ENCODE results near the gene CCNC.

The CCNC gene

DNA sequence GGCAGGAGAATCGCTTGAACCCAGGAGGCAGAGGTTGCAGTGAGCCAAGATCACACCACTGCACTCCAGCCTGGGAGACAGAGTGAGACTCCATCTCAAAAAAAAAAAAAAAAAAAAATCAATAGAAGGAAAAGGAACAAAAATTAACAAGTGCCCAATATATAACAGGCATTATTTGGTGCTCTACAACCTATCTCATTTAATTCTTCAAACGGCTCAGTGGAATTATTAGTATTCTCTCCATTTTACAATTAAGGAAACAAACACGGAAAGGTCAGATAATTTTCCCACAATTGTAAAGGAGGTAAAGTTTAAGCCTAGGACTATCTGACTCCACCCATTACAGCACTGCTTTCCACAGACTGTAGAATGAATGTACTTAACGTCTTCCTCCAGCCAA lies 19.8 kb downstream of the CCNC start:
- no peak for DNase-seq (ENCODE audit: low read depth in 2 of 2)

DNA sequence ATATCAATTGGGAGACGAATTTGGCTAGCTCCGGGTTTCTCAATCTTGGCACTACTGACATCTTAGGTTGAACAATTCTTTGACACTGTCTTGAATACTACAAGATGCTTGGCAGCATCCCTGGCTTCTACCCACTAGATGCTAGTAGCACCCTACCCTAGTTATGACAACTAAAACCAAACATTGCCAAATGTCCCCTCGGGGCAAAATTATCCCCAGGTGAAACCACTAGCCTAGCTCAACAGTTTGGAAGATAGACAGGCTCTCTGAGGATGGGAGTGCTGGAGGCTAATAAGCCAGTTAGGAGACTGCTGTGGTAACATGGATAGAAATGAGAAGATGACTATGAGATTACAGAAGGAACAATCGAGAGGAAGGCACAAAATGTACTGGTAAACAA lies 20.9 kb downstream of the CCNC start:
- no peak for DNase-seq (ENCODE audit: low read depth in 2 of 2)

DNA sequence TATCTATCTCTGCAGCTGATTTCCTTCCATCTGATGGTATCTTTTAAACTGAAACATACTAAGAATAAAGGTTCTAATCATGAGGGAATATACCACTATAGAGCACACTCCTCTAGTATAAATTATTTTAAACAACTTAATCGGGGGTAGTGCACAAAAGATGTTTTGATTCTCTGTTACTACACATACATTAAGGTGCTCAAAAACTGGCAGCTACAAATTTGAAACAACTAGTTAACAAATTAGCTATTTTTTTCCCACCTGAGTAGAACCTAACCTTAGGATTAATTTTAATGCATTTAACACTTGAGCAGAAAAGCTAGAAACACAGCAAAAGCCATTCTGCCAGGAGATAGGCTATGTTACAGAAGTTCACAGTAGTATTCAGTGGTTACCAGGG lies 23.0 kb downstream of the CCNC start:
- DNase-seq (ENCODE audit: low read depth in 2 of 2): no peak

DNA sequence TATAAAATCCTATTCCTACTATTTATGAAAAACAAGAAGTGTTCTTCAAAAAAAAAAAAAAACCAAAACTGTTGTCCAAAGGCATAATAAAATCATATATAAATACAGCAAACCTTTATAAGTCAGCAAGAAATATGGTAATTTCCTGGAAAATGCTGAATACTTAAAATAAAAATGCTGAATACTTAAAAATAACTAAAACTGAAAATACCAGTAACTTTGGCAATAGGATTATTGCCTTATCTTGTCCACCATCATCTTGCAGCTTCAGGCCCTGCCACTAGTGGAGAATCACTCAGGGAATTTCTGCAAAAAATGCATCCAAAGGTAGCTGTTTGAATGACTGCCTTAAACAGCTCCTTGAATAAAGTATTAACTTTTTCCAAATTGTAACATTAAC lies 24.5 kb downstream of the CCNC start:
- DNase-seq (ENCODE audit: low read depth in 2 of 2): no peak

DNA sequence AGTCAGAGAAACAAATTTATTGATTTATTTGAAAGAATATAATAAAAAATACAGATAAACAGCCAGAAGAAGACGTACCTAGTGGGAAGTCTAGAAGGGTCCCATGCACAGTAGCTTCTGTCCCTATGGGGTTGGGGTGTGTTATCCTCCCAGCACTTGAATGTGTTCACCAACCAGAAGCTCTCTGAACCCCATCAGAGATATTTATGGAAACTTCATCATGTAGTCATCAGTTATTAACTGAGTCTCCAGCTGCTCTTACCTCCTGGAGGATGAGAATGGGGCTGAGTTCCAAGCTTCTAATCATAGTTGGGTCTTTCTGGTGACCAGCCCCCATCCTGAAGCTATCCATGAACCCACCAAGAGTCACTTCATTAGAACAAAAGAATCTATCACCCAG lies 37.8 kb downstream of the CCNC start:
- no peak for DNase-seq (ENCODE audit: low read depth in 2 of 2)

DNA sequence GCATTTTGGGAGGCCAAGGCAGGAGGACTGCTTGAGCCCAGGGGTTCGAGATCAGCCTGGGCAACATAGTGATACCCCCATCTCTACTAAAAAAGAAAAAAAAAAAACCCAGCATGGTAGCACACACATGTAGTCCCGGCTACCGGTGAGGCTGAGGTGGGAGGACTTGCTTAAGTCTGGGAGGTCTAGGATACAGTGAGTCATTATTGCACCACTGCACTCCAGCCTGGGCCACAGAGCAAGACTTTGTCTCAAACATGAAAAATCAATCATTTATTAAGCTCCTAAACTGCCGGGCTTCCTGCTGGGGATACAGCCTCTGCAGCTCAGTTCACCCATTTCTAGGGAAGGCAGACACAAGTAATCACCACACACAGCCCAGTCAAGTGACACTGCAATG lies 45.9 kb downstream of the CCNC start:
- DNase-seq (ENCODE audit: low read depth in 2 of 2): no peak

DNA sequence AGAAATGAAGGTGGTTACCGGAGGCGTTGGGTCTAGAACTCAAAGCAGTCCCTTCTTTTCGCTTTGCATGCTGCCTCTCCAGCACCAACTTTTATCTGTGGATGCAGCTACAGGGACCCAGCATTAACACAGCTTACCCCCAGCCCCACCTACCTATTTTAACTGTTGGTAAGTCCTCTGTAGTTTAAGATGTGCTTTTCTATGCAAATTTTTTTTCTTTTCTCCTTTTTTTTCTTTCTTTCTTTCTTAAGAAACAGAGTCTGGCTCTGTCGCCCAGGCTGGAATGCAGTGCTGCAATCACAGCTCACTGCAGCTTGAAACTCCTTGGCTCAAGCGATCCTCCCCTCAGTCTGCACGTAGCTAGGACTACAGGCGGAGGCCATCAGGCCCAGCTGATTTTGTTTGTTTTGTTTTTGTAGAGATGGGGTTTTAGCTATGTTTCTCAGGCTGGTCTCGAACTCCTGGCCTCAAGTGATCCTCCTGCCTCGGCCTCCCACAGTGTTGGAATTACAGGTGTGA lies 46.8 kb downstream of the CCNC start:
- DNase-seq (ENCODE audit: low read depth in 2 of 2): no peak

DNA sequence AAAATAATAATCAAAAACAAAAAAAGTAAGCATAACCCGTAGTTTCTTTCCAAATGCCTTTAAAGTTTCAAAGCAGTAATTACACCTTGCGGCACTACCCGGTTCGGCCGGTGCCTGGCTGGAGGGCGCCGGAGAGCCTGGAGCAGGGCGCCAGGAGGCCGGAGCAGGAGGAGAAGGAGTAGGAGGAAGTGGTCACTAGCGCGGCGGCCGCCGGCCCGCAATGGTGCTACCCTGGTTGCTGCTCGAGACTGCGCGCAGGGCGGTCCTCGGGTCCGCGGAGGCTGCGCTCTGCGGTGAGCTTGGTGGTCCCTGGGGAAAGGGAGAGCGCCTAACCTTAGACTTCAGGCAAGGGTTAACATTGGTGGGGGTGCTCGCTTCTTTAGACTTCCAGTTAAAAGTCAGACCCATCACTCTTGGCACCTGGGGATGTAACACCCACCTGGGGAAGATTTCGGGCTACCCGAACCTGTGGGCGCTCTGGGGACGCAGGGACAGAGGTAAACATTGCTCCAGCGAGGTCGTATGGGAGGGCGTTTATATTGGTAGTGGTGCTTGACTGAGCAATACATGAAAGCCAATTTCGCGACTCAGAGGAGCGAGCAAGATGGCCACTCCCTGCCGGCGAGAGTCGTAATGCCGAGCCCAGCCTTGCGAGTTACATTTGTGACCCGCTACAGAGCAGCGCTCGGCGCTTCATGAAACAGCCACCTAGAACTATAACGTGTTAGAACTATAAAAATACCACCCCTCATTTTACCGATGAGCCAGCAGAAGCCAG lies 47.4 kb downstream of the CCNC start:
- DNase-seq (ENCODE audit: low read depth in 2 of 2): peak; percentile 52 to 76

DNA sequence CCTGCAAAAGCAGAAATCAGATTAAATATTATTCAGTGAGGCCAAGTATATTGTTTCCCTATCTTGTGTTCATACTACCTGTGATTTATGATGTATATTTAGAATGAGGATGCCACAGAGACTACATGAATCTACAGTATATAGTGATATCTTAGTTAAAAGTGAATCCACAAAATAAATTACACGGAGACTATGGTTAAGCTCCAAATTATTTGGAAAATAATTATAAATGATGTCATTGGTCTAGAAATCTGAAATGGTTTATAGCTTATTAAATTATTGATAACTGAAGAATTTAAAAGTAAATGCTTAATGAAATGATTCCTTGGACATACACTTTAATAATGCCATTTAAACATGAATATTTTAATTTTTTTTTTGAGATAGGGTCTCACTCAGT lies 49.0 kb downstream of the CCNC start:
- no peak for DNase-seq (ENCODE audit: low read depth in 2 of 2)

DNA sequence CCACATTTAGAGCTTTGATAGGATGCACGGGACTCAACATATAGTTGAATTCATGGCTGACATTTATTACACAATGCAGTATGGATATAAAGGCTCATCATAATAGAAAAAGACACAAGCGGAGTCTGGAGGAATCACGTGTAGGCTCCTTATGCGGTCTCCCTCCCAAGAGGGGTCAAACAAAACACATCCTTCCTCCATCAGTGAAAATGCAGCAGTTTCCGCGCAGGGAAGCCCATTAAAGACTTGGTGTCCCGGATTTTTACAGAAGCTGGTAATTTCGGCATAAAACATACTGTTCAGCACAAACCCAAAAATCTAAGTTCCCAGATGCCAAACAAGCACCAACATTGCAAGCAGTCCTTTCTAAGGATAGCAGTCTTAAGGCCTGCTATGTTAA lies 54.4 kb downstream of the CCNC start:
- DNase-seq (ENCODE audit: low read depth in 2 of 2): no peak

DNA sequence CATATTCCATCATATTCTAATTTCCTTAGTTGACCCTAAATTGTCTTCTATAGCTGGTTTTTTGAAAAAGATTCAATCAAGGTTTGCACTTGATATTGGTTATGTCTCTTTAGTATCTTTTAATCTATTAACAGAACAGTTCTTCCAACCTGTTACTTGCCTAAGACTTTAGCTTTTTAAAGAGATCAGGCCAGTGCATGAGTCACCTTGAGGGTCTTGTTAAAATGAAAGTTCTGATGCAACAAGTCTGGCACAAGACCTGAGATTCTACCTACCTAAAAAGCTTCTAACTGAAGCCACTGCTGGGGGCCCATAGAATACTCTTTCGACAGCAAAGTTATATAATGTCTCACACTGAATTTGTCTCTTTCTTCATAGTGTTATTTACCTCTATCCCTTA lies 56.4 kb downstream of the CCNC start:
- no peak for DNase-seq (ENCODE audit: low read depth in 2 of 2)

DNA sequence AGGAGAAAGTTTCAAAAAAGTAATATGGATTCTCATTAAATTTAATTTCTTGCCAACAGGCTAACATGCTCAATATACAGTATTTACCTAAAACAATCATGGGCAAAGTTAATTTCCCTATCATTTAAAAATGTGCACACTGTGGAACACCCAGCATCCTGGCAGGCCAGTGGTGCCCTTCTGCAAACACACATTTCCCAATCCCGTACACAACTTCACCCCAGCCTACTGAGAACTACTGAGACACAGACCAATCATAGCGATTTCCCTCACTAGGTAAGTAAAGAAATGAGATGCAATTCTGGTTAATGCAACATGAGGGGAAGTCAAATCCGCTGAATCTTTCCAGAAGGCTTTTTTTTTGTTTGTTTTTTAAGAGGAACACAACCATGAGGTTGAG lies 60.8 kb downstream of the CCNC start:
- no peak for DNase-seq (ENCODE audit: low read depth in 2 of 2)

DNA sequence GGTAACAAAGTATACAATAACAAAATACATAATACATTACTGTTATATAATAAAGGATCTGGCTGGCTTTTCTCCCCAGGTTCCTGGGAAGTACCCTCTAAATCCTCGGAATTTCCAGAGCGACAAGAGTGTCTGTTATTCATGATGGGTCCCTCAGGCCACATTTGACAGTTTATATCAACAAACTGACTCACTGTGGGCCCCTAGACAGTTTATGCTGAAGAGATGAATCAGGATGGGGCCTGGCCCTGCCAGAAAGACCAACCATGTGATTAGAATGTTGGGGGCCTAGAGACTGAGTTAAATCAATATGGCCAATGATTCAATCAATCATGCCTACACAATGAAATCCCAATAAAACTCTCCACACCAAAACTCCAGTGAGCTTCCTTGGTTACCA lies 66.7 kb downstream of the CCNC start:
- DNase-seq (ENCODE audit: low read depth in 2 of 2): no peak

DNA sequence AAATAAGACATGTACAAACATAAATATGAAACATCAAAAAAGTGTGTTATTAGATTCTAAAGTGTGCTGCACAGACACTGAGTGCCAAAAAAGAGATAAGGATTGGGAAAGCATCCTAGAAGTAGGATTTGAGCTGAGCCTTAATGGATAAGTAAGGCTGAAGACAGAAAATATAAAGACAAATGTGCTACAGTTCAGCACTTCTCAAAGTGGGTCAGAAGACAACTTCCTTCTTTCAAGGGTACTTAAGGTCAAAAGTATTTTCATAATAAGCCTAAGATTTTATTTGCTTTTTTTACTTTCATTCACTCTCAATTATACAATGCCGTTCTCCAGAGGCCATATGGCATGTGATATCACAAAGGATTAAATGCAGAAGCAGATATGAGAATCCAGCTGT lies 70.0 kb downstream of the CCNC start:
- DNase-seq (ENCODE audit: low read depth in 2 of 2): no peak

DNA sequence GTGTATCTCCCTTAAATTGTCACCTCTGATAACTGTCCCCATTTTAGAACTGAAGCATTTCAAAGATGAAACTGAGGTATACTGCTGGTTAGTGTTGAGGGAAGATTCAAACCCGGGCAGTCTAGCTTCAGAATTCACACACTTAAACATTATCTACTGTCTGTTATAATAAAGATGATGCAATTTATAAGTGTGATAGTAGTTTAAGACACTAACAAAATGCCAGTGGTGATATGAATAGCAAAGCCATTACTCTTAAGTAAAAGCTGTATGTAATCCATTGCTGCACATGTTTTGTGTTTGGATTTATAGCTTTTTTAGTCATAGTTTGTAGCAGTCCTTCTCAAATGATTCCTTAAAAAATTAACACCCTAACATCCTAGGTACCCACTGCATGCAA lies 73.0 kb downstream of the CCNC start:
- DNase-seq (ENCODE audit: low read depth in 2 of 2): no peak
